Measurements from ENCODE around the gene RAPSN. TPM values are rescaled to one million over a fixed set of nuclear protein-coding genes. Genes with fewer than 3 reads are reported as not detected.

The RAPSN gene
- total RNA-seq, 1 experiment from 2014 or later: 2.0 TPM

GRCh38 chr11:47388697-47389576, 60.0 kb downstream of the RAPSN start:
- no TSS peak for BruUV-seq (replicated peaks)
- Histone ChIP-seq H3K36me3 (ENCODE audit: control insufficient read depth, insufficient read depth, low read length) (no peaks in the 10 kb centered on the region), H3K27me3 (replicated peaks; ENCODE audit: control insufficient read depth, insufficient read depth, low read length) (no peaks in the 10 kb centered on the region), H3K9me3 (no peaks in the 10 kb centered on the region), H3K4me1 (no peaks in the 10 kb centered on the region), H3K4me3 (ENCODE audit: low read depth, low read length) (no peak overlapping the region)
- POLR2A ChIA-PET: interaction anchor here (1.2 kb wide), 1 partner anchor 19 kb away, joined by 7 read pairs; no protein-coding TSS in a partner anchor
- no peaks in the 10 kb centered on the region for H3K4me1 Mint-ChIP-seq (ENCODE audit: low read depth, unreplicated experiment)
- intact Hi-C loops (cut with micrococcal nuclease; ENCODE audit: unreplicated experiment): no loop called here
- H3K4me3 Mint-ChIP-seq (ENCODE audit: unreplicated experiment): no peak overlapping the region
- no peak for DNase-seq
- H3K9me3 Mint-ChIP-seq (ENCODE audit: unreplicated experiment): no peaks in the 10 kb centered on the region
- no peaks in the 10 kb centered on the region for H3K27me3 Mint-ChIP-seq (ENCODE audit: insufficient read depth, unreplicated experiment)
- CTCF ChIA-PET: interaction anchor here (0.5 to 1.1 kb wide), 3 partner anchors 18 to 640 kb away, joined by 3 to 6 read pairs (median 3); no protein-coding TSS in a partner anchor
- H3K27ac Mint-ChIP-seq (ENCODE audit: unreplicated experiment): no peak overlapping the region
- no peak for TF ChIP-seq CTCF (IDR thresholded peaks at IDR 0.05; ENCODE audit: insufficient read depth in 1 of 2, low read depth in 1 of 2, low read length in 1 of 2, severe bottlenecking in 1 of 2, unreplicated experiment in 1 of 2)
- no peaks in the 10 kb centered on the region for H3K36me3 Mint-ChIP-seq (ENCODE audit: insufficient read depth, unreplicated experiment)

DNA sequence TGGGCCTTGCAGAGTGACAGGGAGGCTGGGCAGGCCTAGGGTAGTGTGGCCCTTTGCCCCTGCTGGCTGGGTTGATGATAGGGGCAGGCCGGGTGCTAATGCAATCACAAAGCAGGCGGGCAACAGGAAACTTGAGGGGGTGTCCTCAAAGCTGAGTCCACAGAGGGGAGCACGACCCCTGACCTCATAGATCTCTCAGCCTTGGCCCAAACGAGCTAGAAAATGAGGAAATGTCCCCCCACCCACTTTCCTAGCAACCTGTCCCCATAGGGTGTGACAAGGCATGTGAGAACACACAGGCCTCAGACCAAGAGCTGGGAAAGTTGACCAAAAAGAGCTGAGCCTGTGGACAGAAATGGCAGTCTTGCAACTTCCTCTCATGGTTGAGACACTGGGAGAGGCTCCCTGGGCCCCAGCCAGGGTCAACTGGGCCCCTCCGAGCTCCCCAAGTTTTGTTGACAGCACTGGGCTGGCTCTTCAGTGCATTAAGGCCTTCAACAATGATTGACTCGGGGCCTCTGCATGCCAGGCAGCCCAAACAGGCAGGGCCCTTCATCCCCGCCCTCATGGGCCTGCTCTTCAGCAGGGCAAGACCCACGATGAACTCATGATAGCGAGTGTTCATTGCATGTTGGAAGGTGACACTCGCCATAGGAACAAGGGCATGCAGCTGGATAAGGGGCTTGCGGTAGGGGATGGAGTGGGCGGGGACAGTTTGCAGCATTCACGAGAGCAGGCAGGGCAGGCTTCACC, 60.8 kb downstream of the RAPSN start:
- Histone ChIP-seq H3K36me3 (ENCODE audit: control insufficient read depth, insufficient read depth, low read length) (no peaks in the 10 kb centered on the region), H3K4me3 (ENCODE audit: low read depth, low read length) (no peak overlapping the region), H3K4me1 (no peaks in the 10 kb centered on the region), H3K9me3 (no peaks in the 10 kb centered on the region), H3K27me3 (replicated peaks; ENCODE audit: control insufficient read depth, insufficient read depth, low read length) (no peaks in the 10 kb centered on the region)
- H3K9me3 Mint-ChIP-seq (ENCODE audit: unreplicated experiment): no peaks in the 10 kb centered on the region
- no peaks in the 10 kb centered on the region for H3K27me3 Mint-ChIP-seq (ENCODE audit: insufficient read depth, unreplicated experiment)
- DNase-seq: no peak
- no peaks in the 10 kb centered on the region for H3K36me3 Mint-ChIP-seq (ENCODE audit: insufficient read depth, unreplicated experiment)
- no peaks in the 10 kb centered on the region for H3K4me1 Mint-ChIP-seq (ENCODE audit: low read depth, unreplicated experiment)
- intact Hi-C loops (cut with micrococcal nuclease; ENCODE audit: unreplicated experiment): no loop called here
- no peak for TF ChIP-seq CTCF (IDR thresholded peaks at IDR 0.05; ENCODE audit: insufficient read depth in 1 of 2, low read depth in 1 of 2, low read length in 1 of 2, severe bottlenecking in 1 of 2, unreplicated experiment in 1 of 2)
- H3K27ac Mint-ChIP-seq (ENCODE audit: unreplicated experiment): no peak overlapping the region
- ChIA-PET CTCF (interaction anchor here (0.5 to 1.1 kb wide), 4 partner anchors 19 to 639 kb away, joined by 3 to 6 read pairs (median 3); no protein-coding TSS in a partner anchor), POLR2A (no interaction called here)
- no peak overlapping the region for H3K4me3 Mint-ChIP-seq (ENCODE audit: unreplicated experiment)
- no TSS peak for BruUV-seq (replicated peaks)

Small RNAs within 50 kb of the gene (microRNA-seq; reads per million reads assigned to microRNA genes)
- not detected for gene MIR4487

Other genes starting within 250 kb of the RAPSN start
- 42.2 and 43.7 TPM in 2 replicates for gene DDB2, start 234.2 kb downstream of the RAPSN start, total RNA-seq (2022)
- 44.7 and 48.2 TPM in 2 replicates for gene ACP2, start 200.3 kb downstream of the RAPSN start, total RNA-seq (2022)
- 40.8 and 44.8 TPM in 2 replicates for gene NR1H3, start 191.1 kb downstream of the RAPSN start, total RNA-seq (2022)
- gene MADD, start 179.0 kb downstream of the RAPSN start, total RNA-seq (2022): 63.8 and 65.9 TPM in 2 replicates
- gene MYBPC3, start 96.4 kb downstream of the RAPSN start, total RNA-seq (2022): not detected in 2 replicates
- not detected in 2 replicates for gene SPI1, start 70.6 kb downstream of the RAPSN start, total RNA-seq (2022)
- gene SLC39A13, start 40.5 kb downstream of the RAPSN start, total RNA-seq (2022): 27.1 and 30.8 TPM in 2 replicates
- 191 and 196 TPM in 2 replicates for gene PSMC3, start 22.7 kb downstream of the RAPSN start, total RNA-seq (2022)
- 146 and 152 TPM in 2 replicates for gene CELF1, start 104.0 kb upstream of the RAPSN start, total RNA-seq (2022)
- 100 and 108 TPM in 2 replicates for gene PTPMT1, start 116.5 kb upstream of the RAPSN start, total RNA-seq (2022)
- gene KBTBD4, start 129.8 kb upstream of the RAPSN start, total RNA-seq (2022): 11.9 and 12.5 TPM in 2 replicates
- 183 and 185 TPM in 2 replicates for gene NDUFS3, start 129.9 kb upstream of the RAPSN start, total RNA-seq (2022)
- gene FAM180B, start 137.5 kb upstream of the RAPSN start, total RNA-seq (2022): not detected in 2 replicates
- 0.63 and 0.75 TPM in 2 replicates for gene C1QTNF4, start 145.3 kb upstream of the RAPSN start, total RNA-seq (2022)
- gene MTCH2, start 193.4 kb upstream of the RAPSN start, total RNA-seq (2022): 165 and 167 TPM in 2 replicates

Measured in Caco-2 (cell line).